GM12878 (cell line): ENCODE measurements around the gene CCDC3. TPM values are rescaled to one million over a fixed set of nuclear protein-coding genes. Genes with fewer than 3 reads are reported as not detected.
"Not testable (repeated sequence)": the region's sequence is repeated elsewhere in the genome, so short reads cannot be mapped to it uniquely, and the experiment has no call there.

Source experiments
- ATAC-seq: fragments of 200-7000 bp; cut with Tn5 transposase; 3 replicates; pipeline ENCODE4 v1.9.1; 2020; ENCODE audit warnings: mild to moderate bottlenecking, moderate library complexity
- BruUV-seq: library from RNA; stranded (reverse); fragments of 400-500 nt; replicated peaks from 2 replicates; lab custom pipeline; 2021; lab: Mats Ljungman, UMichigan
- CTCF ChIA-PET: fragments of 300-600 bp; sonication (Branson Sonifier 250); formaldehyde crosslinking; extraction: SDS; loops from one replicate; lab custom pipeline; 2021; ENCODE audit warnings: inconsistent platforms; lab: Yijun Ruan, JAX
- POLR2A ChIA-PET: fragments of 350-600 bp; formaldehyde crosslinking; extraction: SDS; loops from one replicate; lab custom pipeline; 2021; ENCODE audit warnings: inconsistent platforms; lab: Charles Lee
- RAD21 ChIA-PET: fragments of 300-600 bp; sonication (Branson Sonifier 250); formaldehyde crosslinking; loops from one replicate; lab custom pipeline; 2023; ENCODE audit warnings: antibody characterized with exemption; ENCODE audit not compliant: unreplicated experiment; lab: Charles Lee
- SMC1A ChIA-PET: fragments of 300-600 bp; sonication (Branson Sonifier 250); formaldehyde crosslinking; loops from one replicate; lab custom pipeline; 2023; ENCODE audit not compliant: unreplicated experiment, uncharacterized antibody; lab: Charles Lee
- DNase-seq: peaks from one replicate; pipeline ENCODE4 v3.0.0-alpha.2; 2011; ENCODE audit warnings: low read depth, low spot score
- FAIRE-seq: peaks from 3 replicates; lab custom pipeline; 2011; peaks lifted over from hg19 to GRCh38; lab: Jason Lieb, UNC
- H2AFZ ChIP-seq: 2 replicates; pipeline ENCODE4 v1.6.0; 2011; ENCODE audit warnings: low read depth, low read length, control low read depth; ENCODE audit not compliant: control insufficient read depth
- H3K27ac ChIP-seq: 2 replicates; pipeline ENCODE4 v1.5.1; 2011; ENCODE audit warnings: control low read depth; ENCODE audit not compliant: control insufficient read depth, insufficient read depth
- H3K27me3 ChIP-seq, 2 experiments: replicated peaks in 1 of 2; 2 replicates each; pipeline versions ENCODE4 v1.6.0 to v1.6.1; 2011; ENCODE audit warnings: low read length in 1 of 2; ENCODE audit not compliant: control insufficient read depth in 2 of 2, insufficient read depth in 2 of 2
- H3K36me3 ChIP-seq, 2 experiments: 2 replicates each; pipeline ENCODE4 v1.5.1; 2011; ENCODE audit warnings: low read length in 1 of 2; ENCODE audit not compliant: control insufficient read depth in 2 of 2, insufficient read depth in 2 of 2
- H3K4me1 ChIP-seq: 2 replicates; pipeline ENCODE4 v1.6.1; 2011; ENCODE audit warnings: mild to moderate bottlenecking, low read length, moderate library complexity, mixed read lengths; ENCODE audit not compliant: control insufficient read depth, insufficient read depth
- H3K4me2 ChIP-seq: 2 replicates; pipeline ENCODE4 v1.6.0; 2011; ENCODE audit warnings: control low read depth; ENCODE audit not compliant: control insufficient read depth, insufficient read depth
- H3K4me3 ChIP-seq: fragments of 200-600 bp; sonication (generic); 2 replicates; pipeline ENCODE4 v1.5.1; 2016
- H3K79me2 ChIP-seq: 2 replicates; pipeline ENCODE4 v1.6.0; 2011; ENCODE audit warnings: low read length; ENCODE audit not compliant: control insufficient read depth, insufficient read depth
- H3K9ac ChIP-seq: 2 replicates; pipeline ENCODE4 v1.8.0; 2011; ENCODE audit warnings: low read length, control low read depth, mixed read lengths; ENCODE audit not compliant: control insufficient read depth, insufficient read depth
- H3K9me3 ChIP-seq: replicated peaks from 3 replicates; pipeline ENCODE4 v1.5.1; 2011; ENCODE audit warnings: mild to moderate bottlenecking, low read length; ENCODE audit not compliant: control insufficient read depth, insufficient read depth
- H4K20me1 ChIP-seq: 2 replicates; pipeline ENCODE4 v1.6.0; 2011; ENCODE audit not compliant: control insufficient read depth, insufficient read depth
- BCL11A ChIP-seq: IDR thresholded peaks from 2 replicates; pipeline ENCODE4 v1.6.1; 2011; ENCODE audit warnings: low read depth, low read length
- E4F1 ChIP-seq: fragments of 450-650 bp; IDR thresholded peaks from 2 replicates; pipeline ENCODE4 v1.6.1; 2018; ENCODE audit warnings: borderline replicate concordance, mild to moderate bottlenecking; ENCODE audit not compliant: partially characterized antibody
- ESRRA ChIP-seq: IDR thresholded peaks from 2 replicates; pipeline ENCODE4 v1.6.1; 2012; ENCODE audit warnings: mild to moderate bottlenecking, low read length, improper control_type of control experiment
- FOXM1 ChIP-seq: IDR thresholded peaks from 2 replicates; pipeline ENCODE4 v1.6.1; 2012; ENCODE audit warnings: low read depth, mild to moderate bottlenecking, inconsistent platforms, low read length, moderate library complexity
- GABPA ChIP-seq: IDR thresholded peaks from 2 replicates; pipeline ENCODE4 v1.6.1; 2014; ENCODE audit warnings: antibody characterized with exemption, low read depth, mild to moderate bottlenecking, inconsistent platforms
- IRF4 ChIP-seq: IDR thresholded peaks from 2 replicates; pipeline ENCODE4 v1.6.1; 2011; ENCODE audit warnings: low read depth, low read length
- MXI1 ChIP-seq: fragments of 150-350 bp; IDR thresholded peaks from 2 replicates; pipeline ENCODE4 v1.6.1; 2011; ENCODE audit warnings: low read depth, mild to moderate bottlenecking, inconsistent platforms, low read length, improper control_type of control experiment
- MYC ChIP-seq: IDR thresholded peaks from 2 replicates; pipeline ENCODE4 v1.6.1; 2011; ENCODE audit warnings: mild to moderate bottlenecking, low read length, moderate library complexity, inconsistent platforms; ENCODE audit not compliant: insufficient read depth, insufficient replicate concordance, insufficient read length, severe bottlenecking
- NR2F1 ChIP-seq: fragments of 450-650 bp; conservative IDR thresholded peaks from 2 replicates; pipeline ENCODE4 v1.6.1; 2017; ENCODE audit warnings: mild to moderate bottlenecking
- NRF1 ChIP-seq: conservative IDR thresholded peaks from 2 replicates; pipeline ENCODE4 v1.6.1; 2011; ENCODE audit warnings: mild to moderate bottlenecking, low read depth, low read length, improper control_type of control experiment
- POU2F2 ChIP-seq: IDR thresholded peaks from 3 replicates; pipeline ENCODE4 v1.6.1; 2011; ENCODE audit warnings: low read depth, mild to moderate bottlenecking, low read length, borderline replicate concordance
- SKIL ChIP-seq: fragments of 450-650 bp; IDR thresholded peaks from 2 replicates; pipeline ENCODE4 v1.6.1; 2017; ENCODE audit warnings: mild to moderate bottlenecking, low read depth, inconsistent platforms; ENCODE audit not compliant: poor library complexity, severe bottlenecking
- ZNF207 ChIP-seq: fragments of 450-650 bp; IDR thresholded peaks from 2 replicates; pipeline ENCODE4 v1.6.1; 2014; ENCODE audit warnings: antibody characterized with exemption, mild to moderate bottlenecking, borderline replicate concordance
- WGBS: methylation state at CpG from one replicate; pipeline ENCODE4 v1.1.6; 2016; ENCODE audit warnings: low lambda C conversion rate; ENCODE audit not compliant: insufficient replicate concordance, insufficient coverage; ENCODE audit errors: missing lambda C conversion rate; 5-methylcytosine and 5-hydroxymethylcytosine counted together
- in situ Hi-C: fragments of 300-500 bp; cut with MboI; formaldehyde crosslinking; loops from 9 replicates; pipeline ENCODE4 v1.14.3; 2018; ENCODE audit warnings: mixed read lengths
- intact Hi-C: fragments of 100-400 bp; cut with micrococcal nuclease; formaldehyde crosslinking; loops from one replicate; pipeline ENCODE4 v1.14.2; 2022; ENCODE audit not compliant: unreplicated experiment
- polyA plus RNA-seq, 11 experiments: library from polyadenylated mRNA; depleted of rRNA in 4 of 11; unstranded in 6 of 11; stranded (reverse) in 5 of 11; fragments of >200 nt; fragmentation: Nextera tagmentation in 4 of 11; fragmentation: Illumina TruSeq in 1 of 11; extraction: Ambion mirVana in 4 of 11; extraction: Trizol in 1 of 11; gene quantifications; 1 replicate in 1 of 11; 2 replicates in 10 of 11; pipeline versions ENCODE4 v1.2.1 to v1.2.3, GENCODE V29; 2011 to 2016; ENCODE audit warnings: inconsistent platforms in 2 of 11, missing spikeins in 2 of 11, low read depth in 1 of 11
- total RNA-seq, 4 experiments: library from RNA; depleted of rRNA in 3 of 4; stranded (reverse); fragments of >200 nt in 3 of 4; fragmentation: Illumina TruSeq in 1 of 4; extraction: Trizol in 1 of 4; gene quantifications; 2 replicates each; pipeline versions ENCODE4 v1.2.1 to v1.2.3, GENCODE V29; 2013 to 2021

The CCDC3 gene
- total and polyA plus RNA-seq, 10 of the 15 experiments (the other 5 are each of a cell fraction or from before 2014, with no cell fraction given): 0.08 TPM; not detected in 9

- POLR2A ChIA-PET: no interaction called here
- BruUV-seq: no TSS peak
- intact Hi-C loops (no loop called here), in situ Hi-C loops (no loop called here)
- H3K4me3 ChIP-seq: no peak overlapping the region
- H3K27ac ChIP-seq: no peak overlapping the region
- 25% methylated on average over 5 of the region's 5 CpGs for WGBS
- ATAC-seq: no peak
- no peaks in the 10 kb centered on the region for H4K20me1 ChIP-seq
- no peaks in the 10 kb centered on the region for H3K4me1 ChIP-seq
- H3K36me3 ChIP-seq: no peaks in the 10 kb centered on the region
- SMC1A ChIA-PET: no interaction called here
- no peak overlapping the region for H3K4me2 ChIP-seq
- no peak overlapping the region for H2AFZ ChIP-seq
- RAD21 ChIA-PET: no interaction called here
- TF ChIP-seq MXI1 (no peak), NRF1 (no peak), E4F1 (no peak), NR2F1 (no peak), BCL11A (no peak), MYC (no peak), GABPA (no peak), ZNF207 (no peak), FOXM1 (no peak), SKIL (no peak), POU2F2 (no peak), ESRRA (no peak), IRF4 (no peak)
- H3K27me3 ChIP-seq: no peaks in the 10 kb centered on the region
- CTCF ChIA-PET: interaction anchor here (0.9 kb wide), 1 partner anchor 18 kb away, joined by 3 read pairs; no protein-coding TSS in a partner anchor
- FAIRE-seq: no peak
- DNase-seq: no peak
- H3K9ac ChIP-seq: no peak overlapping the region
- H3K9me3 ChIP-seq: no peaks in the 10 kb centered on the region
- no peaks in the 10 kb centered on the region for H3K79me2 ChIP-seq
Observed at GRCh38 chr10:12868229-12868628, 133.3 kb downstream of the CCDC3 start.

- CTCF ChIA-PET, in situ Hi-C loops, H2AFZ ChIP-seq, ATAC-seq, H3K4me2 ChIP-seq, POLR2A ChIA-PET, BruUV-seq, H3K4me1 ChIP-seq, H3K9me3 ChIP-seq, H3K79me2 ChIP-seq, H3K4me3 ChIP-seq, H3K9ac ChIP-seq, intact Hi-C loops, FAIRE-seq, SMC1A ChIA-PET, DNase-seq, RAD21 ChIA-PET, H3K27me3 ChIP-seq, H3K27ac ChIP-seq, H3K36me3 ChIP-seq, H4K20me1 ChIP-seq: not testable (repeated sequence)
- WGBS: 49% methylated on average over 6 of the region's 6 CpGs
Observed at GRCh38 chr10:12865515-12865914, 136.0 kb downstream of the CCDC3 start.
